NCI-H1930 (cell line): ENCODE data around the gene AQP9.

Source experiments
- DNase-seq, 2 experiments: peaks; one replicate each; lab custom pipeline; 2025; lab: John Stamatoyannopoulos, UW

Gene AQP9

DNA sequence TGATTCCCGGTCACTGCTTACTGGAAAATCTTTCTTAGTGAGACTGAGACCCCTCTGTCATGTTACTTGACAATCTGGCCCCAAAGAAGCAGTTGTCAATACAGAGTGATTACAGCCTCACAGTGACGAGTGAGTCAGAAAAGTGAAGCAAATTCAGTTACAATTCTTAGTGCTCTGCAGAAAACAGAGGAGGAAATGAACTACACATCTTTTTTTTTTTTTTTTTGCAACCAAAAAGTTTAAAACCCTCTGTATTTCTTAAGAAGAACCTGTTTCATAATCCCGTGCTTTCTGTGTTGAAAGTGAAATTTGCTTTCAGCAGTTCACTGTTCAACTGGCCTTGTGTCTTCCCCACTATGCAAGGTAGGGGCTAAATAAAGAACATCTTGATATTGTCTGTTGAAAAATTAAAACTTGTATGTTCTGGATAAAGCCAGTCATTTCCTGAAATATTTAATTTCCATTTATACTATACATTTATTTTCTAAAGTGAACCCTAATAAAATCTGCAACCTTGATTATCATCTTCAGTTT is 1.9 kb downstream of the AQP9 start:
- no peak for DNase-seq

DNA sequence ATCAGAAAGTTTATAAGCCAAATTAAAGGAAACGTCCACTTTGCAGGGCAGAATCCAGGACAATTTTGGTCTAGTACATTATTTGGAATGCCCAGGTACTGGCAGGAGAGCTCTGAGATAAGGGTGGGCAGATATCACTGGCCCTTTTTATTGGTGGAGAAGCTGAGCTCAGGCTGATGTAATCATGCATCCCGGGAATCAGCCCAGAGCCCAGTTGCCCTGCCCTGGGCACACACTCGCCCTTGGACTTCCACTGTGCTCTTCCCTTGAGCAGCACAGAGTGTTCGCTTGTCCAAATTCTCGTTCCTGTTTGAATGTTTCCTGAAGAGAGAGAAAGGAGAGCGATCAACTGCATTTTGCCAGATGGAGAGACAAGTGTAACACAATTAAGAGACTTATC is 3.7 kb downstream of the AQP9 start:
- no peak for DNase-seq

DNA sequence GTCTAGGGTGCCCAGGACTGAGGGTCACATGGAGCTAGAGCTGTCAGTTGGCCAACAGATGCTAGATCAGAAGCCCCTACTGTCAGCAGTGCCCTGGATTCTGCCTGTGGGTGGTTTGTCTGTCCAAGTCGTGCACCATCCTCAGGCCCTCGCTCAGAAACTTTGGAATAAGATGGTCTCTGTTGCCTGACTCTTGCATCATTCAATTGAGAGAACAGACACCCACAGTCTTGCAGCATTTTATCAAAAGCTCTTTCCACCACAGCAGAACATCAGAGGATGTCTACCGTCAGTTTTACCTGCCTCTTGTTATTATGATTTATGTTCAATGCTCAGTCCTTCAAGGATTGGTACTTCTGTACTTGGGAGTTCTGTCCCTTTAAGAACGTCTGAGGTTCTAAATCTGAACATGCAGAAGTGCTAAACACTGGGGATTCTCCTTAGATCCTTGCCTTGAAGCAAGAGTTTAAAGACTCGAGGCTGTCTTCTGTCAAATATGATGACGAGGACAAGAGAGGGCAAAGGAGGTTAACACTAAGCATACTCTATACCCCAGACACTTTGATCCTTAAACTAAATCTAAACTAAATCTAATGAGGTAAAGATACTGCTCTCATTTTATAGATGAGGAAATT is 4.8 kb downstream of the AQP9 start:
- no peak for DNase-seq

DNA sequence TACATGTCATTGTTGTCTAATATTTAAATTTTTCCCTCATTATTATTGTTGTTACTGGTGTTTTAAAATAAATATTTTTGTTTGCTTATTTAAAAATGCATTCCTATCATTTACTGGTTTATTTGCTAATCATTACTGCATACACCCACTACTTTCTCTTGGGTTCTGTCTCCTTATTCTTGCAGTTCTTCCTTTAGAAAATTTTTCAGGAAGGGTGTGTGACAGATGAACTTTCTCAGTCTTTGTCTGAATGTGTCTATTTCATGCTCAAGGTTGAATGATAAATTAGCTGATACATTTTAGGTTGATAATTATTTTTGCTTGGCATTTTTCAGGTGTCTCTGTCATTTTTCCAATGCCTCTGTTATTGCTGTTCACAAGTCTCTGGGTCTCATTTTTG is 7.4 kb downstream of the AQP9 start:
- no peak for DNase-seq

GRCh38 chr15:58146211-58146610 is 8.0 kb downstream of the AQP9 start:
- no peak for DNase-seq

GRCh38 chr15:58146749-58147148 is 8.6 kb downstream of the AQP9 start:
- no peak for DNase-seq

DNA sequence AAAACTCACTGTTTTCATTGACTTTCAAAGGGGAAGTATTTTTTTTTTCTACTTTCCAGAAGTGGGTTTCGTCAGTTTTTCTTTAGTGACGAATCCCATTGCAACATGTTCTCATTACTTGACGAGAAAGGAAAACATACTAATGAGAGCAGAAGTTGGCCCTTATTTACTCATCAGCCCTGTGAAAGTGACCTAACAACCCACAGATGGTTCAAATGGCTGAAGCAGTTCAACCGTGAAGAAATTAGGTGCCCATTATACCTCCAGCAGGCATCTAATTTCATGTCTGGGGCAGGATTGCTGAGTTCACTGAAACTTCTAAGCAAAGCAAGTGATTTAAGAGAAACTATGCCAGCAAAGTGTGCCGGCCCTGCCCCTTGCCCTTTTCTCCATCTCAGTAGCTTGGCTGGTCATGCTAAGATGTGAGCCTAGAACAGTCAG is 9.0 kb downstream of the AQP9 start:
- DNase-seq: no peak

DNA sequence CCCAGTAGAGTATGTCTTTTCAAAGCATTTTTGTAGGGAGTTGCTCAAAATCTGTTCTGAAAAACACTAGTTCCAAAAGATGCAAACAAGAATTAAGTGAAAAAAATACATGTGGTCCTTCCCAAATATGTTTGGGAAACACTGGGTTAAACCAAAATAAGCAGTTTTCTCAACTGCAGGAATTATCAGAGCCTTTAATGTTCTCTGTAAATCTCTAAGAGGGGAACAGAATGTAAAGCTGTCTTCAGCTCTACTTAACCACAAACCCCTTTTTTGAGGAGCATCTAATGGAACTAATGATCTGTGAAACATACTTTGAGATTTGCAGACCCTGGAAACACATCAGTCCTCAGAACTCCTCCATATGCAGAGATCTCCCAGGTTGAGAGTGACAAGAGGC is 9.9 kb downstream of the AQP9 start:
- DNase-seq: no peak

GRCh38 chr15:58148633-58149445 is 10.7 kb downstream of the AQP9 start:
- no peak for DNase-seq

DNA sequence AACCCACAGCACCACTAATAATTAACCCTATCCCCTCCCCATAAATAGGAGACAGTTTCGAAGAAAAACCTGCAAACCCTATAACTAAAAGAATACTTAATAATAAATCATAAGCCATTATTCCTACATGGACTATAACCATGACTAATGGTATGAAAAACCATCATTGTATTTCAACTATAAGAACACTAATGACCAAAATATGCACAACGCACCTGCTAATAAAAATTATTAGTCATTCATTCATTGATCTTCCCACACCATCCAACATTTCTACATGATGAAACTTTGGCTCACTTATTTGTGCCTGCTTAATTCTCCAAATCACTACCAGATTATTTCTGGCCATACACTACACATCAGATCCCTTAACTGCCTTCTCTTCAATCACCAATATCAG is 16.6 kb downstream of the AQP9 start:
- no peak for DNase-seq

GRCh38 chr15:58159827-58160386 is 21.7 kb downstream of the AQP9 start:
- no peak for DNase-seq

GRCh38 chr15:58161436-58161930 is 23.3 kb downstream of the AQP9 start:
- DNase-seq: no peak

DNA sequence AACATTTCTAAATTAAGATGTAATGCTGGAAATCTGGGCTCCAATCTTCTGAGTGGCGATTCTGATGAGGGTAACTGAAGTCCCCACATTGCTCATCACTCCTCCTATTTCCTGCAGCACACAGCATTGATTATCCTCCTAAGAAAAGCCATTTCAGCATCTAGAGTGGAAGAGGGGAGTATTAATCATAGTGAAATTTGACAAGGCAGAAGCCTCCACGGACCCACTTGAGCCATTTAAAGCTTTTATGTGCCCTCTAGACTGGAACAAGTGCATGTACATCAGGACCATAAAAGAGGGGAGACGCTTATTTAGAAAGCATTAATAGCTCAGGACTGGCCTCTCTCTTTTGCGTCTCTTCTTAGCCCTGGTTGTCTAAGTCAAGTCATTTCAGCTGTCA is 25.8 kb downstream of the AQP9 start:
- no peak for DNase-seq

GRCh38 chr15:58164926-58165325 is 26.7 kb downstream of the AQP9 start:
- no peak for DNase-seq

DNA sequence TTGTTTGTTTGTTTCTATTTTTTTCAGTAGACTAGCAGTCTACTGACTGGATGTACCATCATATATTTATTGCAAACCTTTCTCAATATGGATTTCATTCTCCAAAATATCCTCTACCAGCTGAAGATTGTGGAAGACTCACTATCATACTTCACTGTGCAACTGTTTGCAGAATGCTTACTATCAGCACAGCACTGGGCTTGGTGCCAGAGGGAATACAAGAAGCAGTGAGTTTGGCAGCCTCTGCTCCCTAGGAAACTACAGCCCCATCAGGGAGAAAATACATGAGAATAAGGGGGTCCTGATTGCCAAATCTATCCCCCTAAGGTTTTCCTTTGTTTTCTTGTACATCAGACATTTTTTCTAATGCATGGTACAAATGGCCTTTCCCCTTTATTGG is 27.5 kb downstream of the AQP9 start:
- no peak for DNase-seq

DNA sequence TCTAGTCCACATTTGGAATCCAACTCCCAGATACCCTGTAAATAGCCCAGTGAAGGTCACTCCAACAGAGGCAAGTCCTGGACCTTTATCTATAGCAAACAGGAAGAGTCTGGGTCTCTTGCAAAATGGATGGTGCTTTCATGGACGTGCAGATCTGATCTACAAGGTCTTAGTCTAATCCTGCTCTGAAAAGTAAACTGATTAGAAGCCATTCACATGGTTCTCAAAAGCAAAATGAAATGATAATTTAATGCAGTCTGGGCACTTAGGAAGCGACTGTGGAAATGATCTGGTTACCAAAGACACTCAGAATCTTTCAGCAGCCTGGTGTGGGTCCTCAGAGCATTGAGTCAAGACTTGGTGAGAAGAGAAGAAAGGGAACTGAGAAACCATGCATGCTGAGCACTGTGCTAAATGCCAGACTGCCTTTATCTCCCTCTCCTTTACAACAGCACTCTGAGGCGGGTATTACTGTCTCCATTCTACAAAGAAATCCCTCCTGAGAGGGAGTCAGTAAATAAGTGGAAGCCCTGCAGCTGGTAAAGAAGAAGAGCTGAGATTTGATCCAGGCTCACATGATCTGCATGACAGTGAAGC is 29.0 kb downstream of the AQP9 start:
- DNase-seq: no peak

GRCh38 chr15:58169934-58170333 is 31.8 kb downstream of the AQP9 start:
- no peak for DNase-seq

DNA sequence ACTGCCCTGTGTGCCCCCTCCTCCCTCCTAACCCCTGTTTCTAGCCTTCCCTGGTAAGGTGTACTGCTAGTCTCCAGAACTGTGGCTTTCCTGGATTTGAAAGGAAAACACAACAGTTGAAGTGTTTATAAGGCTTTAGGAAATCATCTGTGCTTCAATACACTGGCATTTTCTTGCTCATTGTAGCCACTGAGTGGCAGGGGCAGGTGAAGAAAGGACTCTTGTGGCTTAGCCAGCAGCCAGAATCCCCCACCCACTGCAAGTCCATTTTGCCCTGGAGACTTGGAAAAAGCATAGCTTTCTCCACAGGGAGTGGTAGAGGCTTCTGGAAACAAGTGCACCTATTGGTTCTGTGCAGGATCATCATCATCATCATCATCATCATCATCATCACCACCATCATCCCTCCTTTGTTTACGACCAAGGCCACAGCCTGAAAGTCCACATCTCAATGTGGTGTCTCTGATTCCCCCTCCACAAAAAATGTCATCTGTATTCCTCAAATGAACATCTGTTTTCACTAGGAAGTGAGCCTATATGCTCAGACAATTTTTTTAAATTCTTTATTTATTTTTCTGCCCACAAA is 33.4 kb downstream of the AQP9 start:
- no peak for DNase-seq

DNA sequence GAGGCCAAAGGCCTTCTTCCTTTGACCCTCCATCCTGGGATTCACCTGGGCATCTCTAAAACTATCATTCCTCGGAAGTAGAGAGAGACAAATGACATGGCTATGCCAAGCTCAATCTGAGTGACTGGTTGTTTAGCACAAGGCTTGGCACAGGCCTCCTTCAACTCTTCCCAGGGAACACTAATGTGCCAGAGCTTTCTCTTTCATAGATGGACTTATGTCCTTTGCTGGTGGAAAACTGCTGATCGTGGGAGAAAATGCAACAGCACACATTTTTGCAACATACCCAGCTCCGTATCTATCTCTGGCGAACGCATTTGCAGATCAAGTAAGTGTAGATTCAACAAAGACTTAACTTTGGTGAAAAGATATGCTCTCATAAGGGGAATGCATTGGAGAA is 36.5 kb downstream of the AQP9 start:
- DNase-seq: no peak

DNA sequence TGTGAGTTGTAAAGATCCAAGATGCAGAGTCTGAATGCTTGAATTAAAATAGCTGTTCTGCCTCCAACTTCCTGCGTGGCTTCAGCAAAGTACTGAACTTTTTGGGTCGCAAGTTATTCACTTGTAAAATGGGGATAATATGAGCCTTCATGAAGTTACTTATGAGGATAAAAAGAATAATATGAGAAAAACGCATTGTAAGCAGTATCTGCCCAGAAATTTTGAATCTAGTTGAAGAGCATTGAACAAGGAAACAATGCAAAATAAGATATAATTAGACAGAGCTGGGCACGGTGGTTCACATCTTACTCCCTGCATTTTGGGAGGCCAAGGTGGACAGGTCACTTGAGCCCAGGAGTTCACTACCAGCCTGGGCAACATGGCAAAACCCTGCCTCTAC is 37.8 kb downstream of the AQP9 start:
- no peak for DNase-seq

DNA sequence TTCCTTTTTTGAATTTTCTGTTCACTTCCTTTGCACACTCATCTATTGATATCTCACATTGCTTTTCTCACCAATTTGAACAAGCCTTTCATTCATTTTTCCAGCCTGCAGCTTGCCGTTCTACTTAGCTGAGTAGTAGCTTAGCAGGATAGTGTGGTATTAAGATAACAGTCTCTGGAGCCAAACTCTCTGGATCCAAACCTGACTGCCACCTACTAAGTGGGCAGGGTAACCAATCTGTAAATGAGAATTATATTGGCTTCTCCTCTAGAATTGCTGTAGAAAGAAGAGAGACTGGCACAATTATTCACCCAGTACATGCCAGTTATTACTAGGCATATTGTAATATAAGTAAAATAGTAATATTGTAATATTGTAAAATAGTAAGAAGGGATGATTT is 40.5 kb downstream of the AQP9 start:
- no peak for DNase-seq

- DNase-seq: no peak
These were observed 41.0 kb downstream of the AQP9 start for GRCh38 chr15:58179206-58179605.
